ENCODE results near the gene OR4Q3. TPM values are rescaled to one million over a fixed set of nuclear protein-coding genes. Genes with fewer than 3 reads are reported as not detected.
"Not testable (repeated sequence)": the region's sequence is repeated elsewhere in the genome, so short reads cannot be mapped to it uniquely, and the experiment has no call there.

Gene OR4Q3
- total and polyA plus RNA-seq, 2 experiments from 2014 or later: not detected

- Histone ChIP-seq H3K4me2 (no peak overlapping the region), H3K9me2 (replicated peaks; ENCODE audit: insufficient read depth) (no peaks in the 10 kb centered on the region), H3K27me3 (no peaks in the 10 kb centered on the region), H3K4me1 (ENCODE audit: insufficient read depth) (no peaks in the 10 kb centered on the region), H3K36me3 (replicated peaks; ENCODE audit: insufficient read depth, low read depth) (no peaks in the 10 kb centered on the region), H3K27ac (no peak overlapping the region), H2AFZ (no peak overlapping the region), H3K4me3 (no peak overlapping the region), H3K9me3 (ENCODE audit: low read depth) (peaks cover 23% of the 10 kb centered on the region), H4K20me1 (ENCODE audit: insufficient read depth, poor library complexity, severe bottlenecking) (no peaks in the 10 kb centered on the region), H3K79me2 (no peaks in the 10 kb centered on the region)
- WGBS (ENCODE audit: low lambda C conversion rate, missing lambda C conversion rate): 37% methylated on average over 2 of the region's 2 CpGs
- DNase-seq (ENCODE audit: low spot score): no peak
- no peak for TF ChIP-seq EZH2 (IDR thresholded peaks at IDR 0.05; ENCODE audit: borderline replicate concordance)
Measured at GRCh38 chr14:19754172-19754571, 10.8 kb downstream of the OR4Q3 start.

- H3K9me2 ChIP-seq (replicated peaks; ENCODE audit: insufficient read depth); H3K79me2 ChIP-seq; H2AFZ ChIP-seq; H3K27me3 ChIP-seq; H4K20me1 ChIP-seq (ENCODE audit: insufficient read depth, poor library complexity, severe bottlenecking); H3K9me3 ChIP-seq (ENCODE audit: low read depth); H3K4me3 ChIP-seq; H3K4me1 ChIP-seq (ENCODE audit: insufficient read depth); H3K4me2 ChIP-seq; H3K27ac ChIP-seq; H3K36me3 ChIP-seq (replicated peaks; ENCODE audit: insufficient read depth, low read depth); DNase-seq (ENCODE audit: low spot score): not testable (repeated sequence)
- WGBS (ENCODE audit: low lambda C conversion rate, missing lambda C conversion rate): 53% methylated on average over 3 of the region's 3 CpGs
Measured at GRCh38 chr14:19771491-19771890, 28.1 kb downstream of the OR4Q3 start.

GRCh38 chr14:19771895-19772430 is 28.6 kb downstream of the OR4Q3 start:
- Histone ChIP-seq H3K27ac (no peak overlapping the region), H3K79me2 (no peaks in the 10 kb centered on the region), H4K20me1 (ENCODE audit: insufficient read depth, poor library complexity, severe bottlenecking) (no peaks in the 10 kb centered on the region), H3K4me2 (no peak overlapping the region), H3K9me2 (replicated peaks; ENCODE audit: insufficient read depth) (no peaks in the 10 kb centered on the region), H3K9me3 (ENCODE audit: low read depth) (peaks cover 9% of the 10 kb centered on the region), H2AFZ (no peak overlapping the region), H3K4me1 (ENCODE audit: insufficient read depth) (no peaks in the 10 kb centered on the region), H3K27me3 (no peaks in the 10 kb centered on the region), H3K4me3 (no peak overlapping the region), H3K36me3 (replicated peaks; ENCODE audit: insufficient read depth, low read depth) (no peaks in the 10 kb centered on the region)
- WGBS (ENCODE audit: low lambda C conversion rate, missing lambda C conversion rate): 90% methylated on average over 1 of the region's 1 CpG
- DNase-seq (ENCODE audit: low spot score): no peak
- TF ChIP-seq EZH2 (IDR thresholded peaks at IDR 0.05; ENCODE audit: borderline replicate concordance) (no peak), CTCF (IDR thresholded peaks at IDR 0.05; ENCODE audit: poor library complexity) (no peak), EZH2phosphoT487 (IDR thresholded peaks at IDR 0.05; ENCODE audit: low read depth, severe bottlenecking, unreplicated experiment) (no peak)

GRCh38 chr14:19772454-19772853 is 29.1 kb downstream of the OR4Q3 start:
- H3K4me3 ChIP-seq; H2AFZ ChIP-seq; H3K9me3 ChIP-seq (ENCODE audit: low read depth); H3K36me3 ChIP-seq (replicated peaks; ENCODE audit: insufficient read depth, low read depth); H3K4me1 ChIP-seq (ENCODE audit: insufficient read depth); H3K79me2 ChIP-seq; H3K4me2 ChIP-seq; H3K27me3 ChIP-seq; H3K27ac ChIP-seq; DNase-seq (ENCODE audit: low spot score); H4K20me1 ChIP-seq (ENCODE audit: insufficient read depth, poor library complexity, severe bottlenecking); H3K9me2 ChIP-seq (replicated peaks; ENCODE audit: insufficient read depth): not testable (repeated sequence)
- WGBS (ENCODE audit: low lambda C conversion rate, missing lambda C conversion rate): 44% methylated on average over 2 of the region's 2 CpGs

GRCh38 chr14:19773204-19773603 is 29.8 kb downstream of the OR4Q3 start, which contains the start of gene OR4M1:
OR4M1 (plus strand) TSS chr14:19773504; CDS start chr14:19780323, 6,819 bp downstream.
- not testable (repeated sequence) for H4K20me1 ChIP-seq (ENCODE audit: insufficient read depth, poor library complexity, severe bottlenecking); H3K4me1 ChIP-seq (ENCODE audit: insufficient read depth); H3K4me3 ChIP-seq; DNase-seq (ENCODE audit: low spot score); H3K27ac ChIP-seq; H3K27me3 ChIP-seq; H3K79me2 ChIP-seq; H3K36me3 ChIP-seq (replicated peaks; ENCODE audit: insufficient read depth, low read depth); H3K4me2 ChIP-seq; H2AFZ ChIP-seq; H3K9me2 ChIP-seq (replicated peaks; ENCODE audit: insufficient read depth)
- peaks cover 11% of the 10 kb centered on the region for H3K9me3 ChIP-seq (ENCODE audit: low read depth)
- 8% methylated on average over 1 of the region's 1 CpG for WGBS (ENCODE audit: low lambda C conversion rate, missing lambda C conversion rate)

Data from hepatocyte (in vitro differentiated cells).